Prostate gland (tissue), 2 donors: ENCODE data around the gene UBE2U. TPM values are rescaled to one million over a fixed set of nuclear protein-coding genes. Genes with fewer than 3 reads are reported as not detected.
A peak's percentile ranks its signal among the peaks of the same experiment; 100 is the strongest.

Experiments used
- DNase-seq: peaks from one replicate; pipeline ENCODE4 v3.0.0-alpha.2; 2019; ENCODE audit warnings: low spot score
- H3K27ac ChIP-seq, 2 donors: fragments of 200-600 bp; sonication (generic); 2 replicates each; pipeline ENCODE4 v1.5.1; 2017 to 2019
- H3K27me3 ChIP-seq: fragments of 200-600 bp; sonication (generic); replicated peaks from 2 replicates; pipeline ENCODE4 v1.5.1; 2019; ENCODE audit not compliant: insufficient read depth
- H3K36me3 ChIP-seq, 2 donors: fragments of 200-600 bp; sonication (generic); 1 replicate in 1 of 2; 2 replicates in 1 of 2; pipeline versions ENCODE4 v1.5.1 to v1.8.1; 2017 to 2019
- H3K4me1 ChIP-seq: fragments of 200-600 bp; sonication (generic); replicated peaks from 2 replicates; pipeline ENCODE4 v1.5.1; 2019
- H3K4me3 ChIP-seq, 2 donors: fragments of 200-600 bp; sonication (generic); 2 replicates each; pipeline ENCODE4 v1.5.1; 2017 to 2019
- H3K9me3 ChIP-seq: fragments of 200-600 bp; sonication (generic); 2 replicates; pipeline ENCODE4 v1.5.1; 2017
- CTCF ChIP-seq, 4 experiments: fragments of 200-600 bp in 2 of 4; fragments of 450-650 bp in 2 of 4; sonication (generic) in 2 of 4; IDR thresholded peaks; 1 replicate in 3 of 4; 2 replicates in 1 of 4; pipeline ENCODE4 v1.5.1; 2016 to 2019; ENCODE audit warnings: antibody characterized with exemption in 4 of 4, mild to moderate bottlenecking in 2 of 4, moderate library complexity in 2 of 4
- POLR2A ChIP-seq: fragments of 450-650 bp; IDR thresholded peaks from one replicate; pipeline ENCODE4 v1.6.1; 2016; ENCODE audit warnings: antibody characterized with exemption, mild to moderate bottlenecking
- POLR2AphosphoS5 ChIP-seq: sonication (generic); formaldehyde crosslinking; IDR thresholded peaks from one replicate; pipeline ENCODE4 v1.6.1; 2017; ENCODE audit warnings: antibody characterized with exemption
- WGBS: methylation state at CpG from one replicate; pipeline ENCODE4 v1.1.5; 2018; 5-methylcytosine and 5-hydroxymethylcytosine counted together
- intact Hi-C: fragments of 100-400 bp; cut with DNase I; formaldehyde crosslinking; loops from one replicate; pipeline ENCODE4 v1.14.2; 2022
- total RNA-seq, 2 donors: library from RNA; depleted of rRNA; stranded (reverse); fragments of >200 nt; gene quantifications; one replicate each; pipeline ENCODE4 v1.1.0, GENCODE V29; 2016

UBE2U gene, protein sequence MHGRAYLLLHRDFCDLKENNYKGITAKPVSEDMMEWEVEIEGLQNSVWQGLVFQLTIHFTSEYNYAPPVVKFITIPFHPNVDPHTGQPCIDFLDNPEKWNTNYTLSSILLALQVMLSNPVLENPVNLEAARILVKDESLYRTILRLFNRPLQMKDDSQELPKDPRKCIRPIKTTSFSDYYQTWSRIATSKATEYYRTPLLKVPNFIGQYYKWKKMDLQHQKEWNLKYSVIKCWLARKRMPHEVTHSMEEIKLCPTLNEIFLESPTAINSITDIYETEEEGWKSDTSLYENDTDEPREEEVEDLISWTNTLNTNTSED
- total RNA-seq = 1 to 10 TPM in 1 of 2 donors, not detected in 1; 1.8 TPM

GRCh38 chr1:64203420-64203819 is at the start of gene UBE2U:
TSS of gene UBE2U (plus strand) at chr1:64203623. CDS start at chr1:64204051, 428 bp downstream.
- no peaks in the 10 kb centered on the region for H3K9me3 ChIP-seq
- no peaks in the 10 kb centered on the region for H3K36me3 ChIP-seq
- H3K27ac ChIP-seq = no peak within 1 kb of the TSS
- 94% methylated on average over 22 of the region's 23 CpGs for WGBS
- no peak for DNase-seq
- TF ChIP-seq CTCF (IDR thresholded peaks at IDR 0.05) = no peak
- TF ChIP-seq POLR2A = no peak
- no peak for TF ChIP-seq POLR2AphosphoS5
- H3K27me3 ChIP-seq = no peaks in the 10 kb centered on the region
- intact Hi-C loops = no loop called here
- H3K4me1 ChIP-seq = no peaks in the 10 kb centered on the region
- H3K4me3 ChIP-seq = no peak within 1 kb of the TSS

GRCh38 chr1:64155278-64155677 is 48.1 kb upstream of the UBE2U start:
- H3K36me3 ChIP-seq = no peaks in the 10 kb centered on the region
- no peak for DNase-seq
- H3K4me3 ChIP-seq = no peak overlapping the region
- no peak overlapping the region for H3K27ac ChIP-seq
- 38% methylated on average over 1 of the region's 1 CpG for WGBS
- H3K4me1 ChIP-seq = no peaks in the 10 kb centered on the region
- no peak for TF ChIP-seq POLR2AphosphoS5
- TF ChIP-seq POLR2A = no peak
- no peak for TF ChIP-seq CTCF (IDR thresholded peaks at IDR 0.05)
- H3K27me3 ChIP-seq = no peaks in the 10 kb centered on the region
- no peaks in the 10 kb centered on the region for H3K9me3 ChIP-seq
- intact Hi-C loops = no loop called here

GRCh38 chr1:64161357-64161941 is 42.0 kb upstream of the UBE2U start:
- WGBS = 9% methylated on average over 1 of the region's 1 CpG
- no peak for DNase-seq
- Histone ChIP-seq H3K27ac (peak overlapping the region in 1 of 2 donors; percentile 10), H3K4me3 (no peak overlapping the region), H3K4me1 (no peaks in the 10 kb centered on the region), H3K27me3 (no peaks in the 10 kb centered on the region), H3K36me3 (no peaks in the 10 kb centered on the region), H3K9me3 (no peaks in the 10 kb centered on the region)
- intact Hi-C loops = loop anchor here (5.0 to 10.0 kb wide), 3 partner anchors 83 to 544 kb away; partner anchors contain the start of gene ROR1
- no peak for TF ChIP-seq POLR2A

GRCh38 chr1:64162151-64162550 is 41.3 kb upstream of the UBE2U start:
- intact Hi-C loops = loop anchor here (5.0 to 10.0 kb wide), 3 partner anchors 83 to 545 kb away; partner anchors contain the start of gene ROR1
- no peaks in the 10 kb centered on the region for H3K9me3 ChIP-seq
- no peak for DNase-seq
- no peaks in the 10 kb centered on the region for H3K27me3 ChIP-seq
- peak overlapping the region in 1 of 2 donors; percentile 10 for H3K27ac ChIP-seq
- H3K4me3 ChIP-seq = no peak overlapping the region
- no peaks in the 10 kb centered on the region for H3K36me3 ChIP-seq
- H3K4me1 ChIP-seq = no peaks in the 10 kb centered on the region
- TF ChIP-seq POLR2AphosphoS5 (no peak), CTCF (IDR thresholded peaks at IDR 0.05) (no peak), POLR2A (no peak)
- 52% methylated on average over 6 of the region's 6 CpGs for WGBS

DNA sequence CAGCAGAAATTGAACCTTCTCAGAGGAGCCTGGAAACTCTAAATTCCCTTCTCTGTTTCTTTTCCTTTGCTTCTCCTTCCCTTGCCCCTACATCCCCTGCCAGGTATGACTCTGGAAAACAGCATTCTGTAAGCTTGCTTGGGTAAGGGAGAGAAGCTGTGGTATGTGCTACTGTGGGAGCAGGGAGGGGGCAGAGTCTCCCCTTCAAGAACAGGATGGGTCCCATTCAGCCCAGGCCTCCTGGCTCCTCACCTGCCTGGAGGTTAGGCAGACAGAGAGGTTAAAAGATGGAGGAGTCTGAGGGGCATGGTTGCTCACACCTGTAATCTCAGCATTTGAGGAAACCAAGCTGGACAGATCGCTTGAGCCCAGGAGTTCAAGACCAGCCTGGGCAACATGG is 40.6 kb upstream of the UBE2U start:
- no peak for DNase-seq
- no peaks in the 10 kb centered on the region for H3K36me3 ChIP-seq
- no peak overlapping the region for H3K4me3 ChIP-seq
- no peaks in the 10 kb centered on the region for H3K27me3 ChIP-seq
- TF ChIP-seq POLR2AphosphoS5 (no peak), POLR2A (no peak)
- H3K27ac ChIP-seq = no peak overlapping the region
- WGBS = 100% methylated on average over 1 of the region's 1 CpG
- no peaks in the 10 kb centered on the region for H3K4me1 ChIP-seq
- no peaks in the 10 kb centered on the region for H3K9me3 ChIP-seq
- intact Hi-C loops = loop anchor here (5.0 to 10.0 kb wide), 3 partner anchors 82 to 546 kb away; partner anchors contain the start of gene ROR1
